Retinal pigment epithelial cell (primary cell): ENCODE data around the gene ETFDH.

Experiments used
- DNase-seq: peaks from one replicate; pipeline ENCODE4 v3.0.0-alpha.2; 2010; ENCODE audit warnings: low read depth
- H3K4me3 ChIP-seq: 2 replicates; pipeline ENCODE4 v1.5.1; 2011; ENCODE audit warnings: mild to moderate bottlenecking, low read length, control low read depth, moderate library complexity
- TF ChIP-seq, protein P1 (sequence below): conservative IDR thresholded peaks from 2 replicates; pipeline ENCODE4 v1.5.1; 2011; ENCODE audit warnings: low read depth, low read length, control low read depth, inconsistent platforms

The ETFDH gene

DNA sequence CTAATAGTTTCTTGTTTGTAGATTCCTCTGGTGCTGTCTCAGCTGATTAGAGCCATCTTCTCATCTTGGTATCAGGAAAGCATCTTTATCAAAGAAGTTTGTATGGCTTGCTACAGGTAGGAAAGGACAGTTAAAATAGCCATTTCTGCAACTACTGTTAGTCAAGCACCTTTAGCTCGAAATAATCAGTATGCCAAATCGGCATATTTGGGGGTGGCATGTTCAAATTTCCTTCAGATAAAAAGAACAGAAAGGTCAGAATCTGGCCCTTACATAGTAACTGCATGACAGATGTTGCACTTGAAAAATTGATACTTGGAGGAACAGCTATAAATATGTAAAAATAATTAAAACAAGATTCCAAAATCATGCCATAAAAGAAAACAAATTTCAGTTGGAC, 5.2 kb upstream of the ETFDH start:
- TF ChIP-seq, protein P1, sequence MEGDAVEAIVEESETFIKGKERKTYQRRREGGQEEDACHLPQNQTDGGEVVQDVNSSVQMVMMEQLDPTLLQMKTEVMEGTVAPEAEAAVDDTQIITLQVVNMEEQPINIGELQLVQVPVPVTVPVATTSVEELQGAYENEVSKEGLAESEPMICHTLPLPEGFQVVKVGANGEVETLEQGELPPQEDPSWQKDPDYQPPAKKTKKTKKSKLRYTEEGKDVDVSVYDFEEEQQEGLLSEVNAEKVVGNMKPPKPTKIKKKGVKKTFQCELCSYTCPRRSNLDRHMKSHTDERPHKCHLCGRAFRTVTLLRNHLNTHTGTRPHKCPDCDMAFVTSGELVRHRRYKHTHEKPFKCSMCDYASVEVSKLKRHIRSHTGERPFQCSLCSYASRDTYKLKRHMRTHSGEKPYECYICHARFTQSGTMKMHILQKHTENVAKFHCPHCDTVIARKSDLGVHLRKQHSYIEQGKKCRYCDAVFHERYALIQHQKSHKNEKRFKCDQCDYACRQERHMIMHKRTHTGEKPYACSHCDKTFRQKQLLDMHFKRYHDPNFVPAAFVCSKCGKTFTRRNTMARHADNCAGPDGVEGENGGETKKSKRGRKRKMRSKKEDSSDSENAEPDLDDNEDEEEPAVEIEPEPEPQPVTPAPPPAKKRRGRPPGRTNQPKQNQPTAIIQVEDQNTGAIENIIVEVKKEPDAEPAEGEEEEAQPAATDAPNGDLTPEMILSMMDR: no peak
- no peak overlapping the region for H3K4me3 ChIP-seq
- no peak for DNase-seq

DNA sequence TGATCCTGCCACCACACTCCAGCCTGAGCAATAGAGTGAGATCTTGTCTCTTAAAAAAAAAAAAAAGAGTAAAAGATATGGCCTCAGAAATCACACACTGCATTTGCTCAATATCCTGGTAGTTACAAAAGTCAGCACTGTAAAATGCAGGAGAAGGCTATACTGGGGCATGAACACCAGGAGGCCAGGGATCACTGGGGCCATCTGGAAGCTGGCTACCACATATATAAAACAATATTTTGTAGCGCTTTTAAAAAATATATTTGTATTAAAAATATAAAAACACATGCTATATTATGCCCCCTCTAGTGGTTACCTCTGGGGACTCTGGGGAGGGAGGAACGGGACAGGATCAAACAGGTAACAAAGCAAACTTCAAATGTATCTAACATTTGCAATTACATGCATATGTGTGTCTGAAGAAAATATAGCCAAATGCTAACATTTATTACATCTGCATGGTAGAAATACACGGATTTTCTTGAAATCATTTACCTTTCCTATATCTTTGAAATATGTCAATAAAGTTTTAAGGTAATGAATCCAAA, 4.4 kb upstream of the ETFDH start:
- TF ChIP-seq, protein P1: peak; percentile 77
- no peak for DNase-seq
- H3K4me3 ChIP-seq: no peak overlapping the region

DNA sequence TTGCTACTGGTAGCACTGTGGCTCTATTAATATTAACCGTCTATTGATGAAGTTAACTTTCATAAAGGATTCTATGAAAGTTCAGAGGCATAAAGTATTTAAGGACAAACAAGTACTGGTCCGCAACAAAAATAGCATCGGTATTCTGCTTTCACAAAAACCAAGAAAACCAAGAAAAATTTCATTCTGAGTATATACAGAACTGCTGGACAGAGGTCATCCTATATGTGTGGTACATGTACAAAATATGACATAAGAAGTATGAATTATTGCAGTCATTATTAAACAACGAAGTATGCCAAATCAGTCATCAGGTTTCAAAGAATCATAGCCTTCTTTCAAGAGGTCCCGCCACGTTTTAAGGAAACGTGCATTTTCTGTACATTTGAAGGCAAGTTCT, 2.8 kb upstream of the ETFDH start:
- no peak for DNase-seq
- H3K4me3 ChIP-seq: no peak overlapping the region
- TF ChIP-seq, protein P1: no peak

DNA sequence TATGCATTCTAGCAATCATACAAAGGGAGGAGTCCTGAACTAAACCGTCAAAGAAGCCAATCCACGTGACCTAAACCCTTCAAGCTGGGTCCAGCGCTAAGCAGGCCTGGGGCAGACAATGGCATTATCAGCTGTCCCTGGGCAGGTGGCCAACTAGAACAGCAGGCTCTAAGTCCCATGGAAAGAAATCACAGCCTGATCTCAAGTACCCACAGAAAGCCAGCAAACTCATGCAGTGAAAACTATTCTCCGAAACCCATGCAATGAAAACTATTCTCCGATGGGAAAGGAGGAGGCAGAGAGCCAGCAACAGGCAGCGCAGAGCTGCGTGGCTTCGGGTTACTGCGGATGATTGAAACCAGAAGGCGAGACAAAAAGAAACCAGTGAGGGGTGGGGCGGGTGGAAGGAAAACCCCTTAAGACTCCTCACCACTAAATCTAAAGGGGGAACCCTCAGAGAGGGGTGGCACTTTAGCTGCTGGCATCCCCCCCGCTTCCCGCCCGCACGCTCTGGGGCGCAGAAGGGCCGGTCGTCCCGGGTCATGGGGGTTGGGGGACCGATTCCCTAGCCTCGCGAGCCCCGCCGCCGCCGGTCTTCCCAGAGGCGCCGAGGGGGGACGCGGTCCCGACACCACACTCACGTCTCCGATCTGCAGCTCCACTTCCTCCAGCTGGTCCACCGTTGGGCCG, 976 bp upstream of the ETFDH start:
- peak; percentile 82 for DNase-seq
- TF ChIP-seq, protein P1: no peak
- H3K4me3 ChIP-seq: peak overlapping the region; percentile 92

DNA sequence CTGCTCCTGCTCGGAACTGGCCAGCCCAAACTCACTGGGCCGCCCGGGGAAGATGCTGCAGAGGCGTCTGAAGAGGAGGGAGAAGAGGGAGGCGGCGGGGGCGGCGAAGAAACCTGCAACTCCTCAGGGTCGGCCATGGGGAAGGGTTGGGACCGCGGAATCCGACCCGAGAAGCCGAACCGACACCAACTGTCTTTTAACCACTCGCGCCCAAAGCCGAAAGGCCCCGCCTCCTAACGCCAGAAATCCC, 506 bp upstream of the ETFDH start, which contains the start of gene C4orf46:
C4orf46 (minus strand) TSS at position 223 of the 250 bp plus-strand sequence; CDS start at position 137, 86 bp downstream.
- TF ChIP-seq, protein P1: no peak
- no peak for DNase-seq
- H3K4me3 ChIP-seq: peak within 1 kb of the TSS; percentile 92

DNA sequence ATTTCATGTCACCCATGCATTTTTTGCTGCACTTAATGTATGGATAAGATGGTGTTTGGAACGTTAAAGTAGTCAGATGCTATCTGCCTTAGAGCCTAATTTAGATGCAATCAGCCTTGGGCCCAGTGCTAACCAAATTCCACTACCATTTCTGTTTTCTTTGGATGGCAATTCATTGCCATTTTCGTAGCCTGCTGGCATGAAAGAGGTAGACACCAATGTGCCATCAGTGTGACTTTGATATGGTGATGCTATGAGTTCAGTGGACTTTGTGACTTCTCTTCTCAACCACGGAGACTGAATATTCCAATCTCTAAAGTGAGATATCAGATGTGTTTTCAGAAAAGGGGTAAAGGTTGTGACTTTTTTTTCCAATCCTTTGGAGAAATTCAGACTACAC, 1.5 kb downstream of the ETFDH start:
- DNase-seq: no peak
- H3K4me3 ChIP-seq: no peak overlapping the region
- TF ChIP-seq, protein P1: no peak

DNA sequence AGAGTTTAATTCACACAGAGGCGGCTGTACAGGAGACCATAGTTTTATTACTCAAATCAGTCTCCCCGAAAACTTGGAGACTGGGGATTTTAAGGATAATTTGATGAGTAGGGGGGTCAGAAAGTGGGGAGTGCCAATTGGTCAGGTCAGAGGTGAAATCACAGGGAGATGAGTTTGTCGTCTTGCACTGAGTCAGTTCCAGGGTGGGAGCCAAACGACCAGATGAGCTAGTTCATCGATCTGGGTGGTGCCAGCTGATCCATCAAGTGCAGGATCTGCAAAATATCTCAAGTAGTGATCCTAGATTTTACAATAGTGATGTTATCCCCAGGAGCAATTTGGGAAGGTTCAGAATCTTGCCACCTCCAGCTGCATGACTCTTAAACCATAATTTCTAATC, 4.0 kb downstream of the ETFDH start:
- no peak for DNase-seq
- H3K4me3 ChIP-seq: no peak overlapping the region
- TF ChIP-seq, protein P1: no peak
